SK-N-SH (cell line): ENCODE data around the gene KRTAP5-9. TPM values are rescaled to one million over a fixed set of nuclear protein-coding genes. Genes with fewer than 3 reads are reported as not detected.

Source experiments
- CTCF ChIA-PET: fragments of 300-600, 350-600 bp; formaldehyde crosslinking; extraction: SDS; loops from one replicate; lab custom pipeline; 2021; lab: Yijun Ruan, JAX
- POLR2A ChIA-PET: fragments of 350-600 bp; sonication (Branson Sonifier 250); formaldehyde crosslinking; extraction: SDS; loops from one replicate; lab custom pipeline; 2020; ENCODE audit warnings: antibody characterized with exemption, inconsistent platforms; lab: Yijun Ruan, JAX
- DNase-seq: peaks from one replicate; pipeline ENCODE4 v3.0.0; 2012
- H2AFZ ChIP-seq: fragments of 200-600 bp; sonication (generic); 2 replicates; pipeline ENCODE4 v1.8.1; 2016; ENCODE audit warnings: antibody characterized with exemption, mild to moderate bottlenecking, low read depth
- H3F3A ChIP-seq: fragments of 200-600 bp; sonication (generic); replicated peaks from 2 replicates; pipeline ENCODE3; 2016; ENCODE audit warnings: antibody characterized with exemption, mild to moderate bottlenecking; ENCODE audit not compliant: insufficient read depth
- H3K27ac ChIP-seq, 2 experiments: fragments of 200-500 bp in 1 of 2; fragments of 200-600 bp in 1 of 2; sonication (Bioruptor generic) in 1 of 2; sonication (generic), shearing (Covaris generic) in 1 of 2; 2 replicates each; pipeline versions ENCODE4 v1.5.1 to v1.6.1; 2014 to 2016; ENCODE audit warnings: low read depth in 2 of 2, inconsistent platforms in 1 of 2, low read length in 1 of 2, mild to moderate bottlenecking in 1 of 2, mixed read lengths in 1 of 2
- H3K27me3 ChIP-seq: fragments of 200-600 bp; sonication (generic), shearing (Covaris generic); 2 replicates; pipeline ENCODE4 v1.6.1; 2016; ENCODE audit warnings: mixed run types; ENCODE audit not compliant: insufficient read depth
- H3K36me3 ChIP-seq, 2 experiments: fragments of 200-500 bp in 1 of 2; fragments of 200-600 bp in 1 of 2; sonication (Bioruptor generic) in 1 of 2; sonication (generic) in 1 of 2; replicated peaks in 1 of 2; 2 replicates each; pipeline versions ENCODE3 to v1.5.1; 2014 to 2016; ENCODE audit warnings: low read length in 1 of 2, mild to moderate bottlenecking in 1 of 2; ENCODE audit not compliant: insufficient read depth in 2 of 2, control insufficient read depth in 1 of 2
- H3K4me1 ChIP-seq, 2 experiments: fragments of 200-500 bp in 1 of 2; fragments of 200-600 bp in 1 of 2; sonication (Bioruptor generic) in 1 of 2; sonication (generic), shearing (Covaris generic) in 1 of 2; 2 replicates each; pipeline versions ENCODE4 v1.5.1 to v1.6.1; 2014 to 2016; ENCODE audit warnings: low read depth in 1 of 2, low read length in 1 of 2, mixed run types in 1 of 2; ENCODE audit not compliant: insufficient read depth in 2 of 2, control insufficient read depth in 1 of 2
- H3K4me2 ChIP-seq: fragments of 200-600 bp; sonication (generic), shearing (Covaris generic); 2 replicates; pipeline ENCODE4 v1.6.1; 2017; ENCODE audit warnings: mixed run types
- H3K4me3 ChIP-seq, 2 experiments: fragments of 200-500 bp in 1 of 2; fragments of 200-600 bp in 1 of 2; sonication (Bioruptor generic) in 1 of 2; sonication (generic), shearing (Covaris generic) in 1 of 2; 2 replicates each; pipeline versions ENCODE4 v1.5.1 to v1.8.1; 2014 to 2016; ENCODE audit warnings: low read depth in 2 of 2, inconsistent platforms in 1 of 2, low read length in 1 of 2, mild to moderate bottlenecking in 1 of 2, mixed read lengths in 1 of 2, moderate library complexity in 1 of 2
- H3K79me2 ChIP-seq: fragments of 200-600 bp; sonication (generic); 2 replicates; pipeline ENCODE4 v1.8.1; 2017; ENCODE audit warnings: mild to moderate bottlenecking; ENCODE audit not compliant: insufficient read depth
- H3K9ac ChIP-seq: fragments of 200-600 bp; sonication (generic); 2 replicates; pipeline ENCODE4 v1.6.1; 2017; ENCODE audit warnings: mixed run types
- H3K9me2 ChIP-seq: fragments of 200-600 bp; sonication (generic); 2 replicates; pipeline ENCODE4 v1.6.1; 2017; ENCODE audit warnings: mixed run types
- H3K9me3 ChIP-seq: fragments of 200-600 bp; sonication (generic); 2 replicates; pipeline ENCODE4 v1.6.1; 2017; ENCODE audit warnings: mixed run types, mild to moderate bottlenecking, moderate library complexity
- H4K20me1 ChIP-seq: fragments of 200-600 bp; sonication (generic); 2 replicates; pipeline ENCODE4 v1.6.1; 2017; ENCODE audit warnings: mild to moderate bottlenecking, mixed run types; ENCODE audit not compliant: insufficient read depth
- MEF2A ChIP-seq: IDR thresholded peaks from 2 replicates; pipeline ENCODE4 v1.4.0; 2012; ENCODE audit warnings: low read depth, borderline replicate concordance
- MXI1 ChIP-seq: IDR thresholded peaks from 2 replicates; pipeline ENCODE4 v1.6.1; 2012; ENCODE audit warnings: mild to moderate bottlenecking, low read depth, low read length, improper control_type of control experiment
- NRF1 ChIP-seq: IDR thresholded peaks from 2 replicates; pipeline ENCODE4 v1.6.1; 2012; ENCODE audit warnings: low read depth, mild to moderate bottlenecking, low read length
- RCOR1 ChIP-seq: fragments of 150-350 bp; IDR thresholded peaks from 2 replicates; pipeline ENCODE4 v1.6.1; 2017; ENCODE audit warnings: antibody characterized with exemption, low read length
- RFX5 ChIP-seq: IDR thresholded peaks from 2 replicates; pipeline ENCODE4 v1.6.1; 2012; ENCODE audit warnings: mild to moderate bottlenecking, improper control_type of control experiment, low read length
- RXRA ChIP-seq: IDR thresholded peaks from 2 replicates; pipeline ENCODE4 v1.4.0; 2012; ENCODE audit warnings: low read depth, mild to moderate bottlenecking, borderline replicate concordance
- SIN3A ChIP-seq: IDR thresholded peaks from 2 replicates; pipeline ENCODE4 v1.6.1; 2012; ENCODE audit warnings: low read depth, mild to moderate bottlenecking, low read length, moderate library complexity, borderline replicate concordance
- SMC3 ChIP-seq: IDR thresholded peaks from 2 replicates; pipeline ENCODE4 v1.6.1; 2012; ENCODE audit warnings: low read depth, low read length, improper control_type of control experiment
- TCF12 ChIP-seq: IDR thresholded peaks from 2 replicates; pipeline ENCODE4 v1.4.0; 2012
- WGBS: methylation state at CpG from one replicate; pipeline ENCODE4 v1.1.6; 2017; ENCODE audit warnings: low lambda C conversion rate; 5-methylcytosine and 5-hydroxymethylcytosine counted together
- polyA plus RNA-seq, 3 experiments: library from polyadenylated mRNA; depleted of rRNA; stranded (reverse); fragments of >200 nt; gene quantifications; 2 replicates each; pipeline ENCODE4 v1.2.3, GENCODE V29; 2012
- TF ChIP-seq, protein P1 (sequence below): IDR thresholded peaks from 2 replicates; pipeline ENCODE4 v1.4.0; 2012; ENCODE audit warnings: low read depth
- TF ChIP-seq, protein P2 (sequence below): IDR thresholded peaks from 2 replicates; pipeline ENCODE4; 2012
- TF ChIP-seq, protein P3 (sequence below): fragments of 150-350 bp; IDR thresholded peaks from 2 replicates; pipeline ENCODE4 v1.6.1; 2016; ENCODE audit warnings: mild to moderate bottlenecking, low read depth, low read length

Gene KRTAP5-9
- polyA plus RNA-seq, 1 of the 3 experiments (the other 2 are of a cell fraction) = not detected

DNA sequence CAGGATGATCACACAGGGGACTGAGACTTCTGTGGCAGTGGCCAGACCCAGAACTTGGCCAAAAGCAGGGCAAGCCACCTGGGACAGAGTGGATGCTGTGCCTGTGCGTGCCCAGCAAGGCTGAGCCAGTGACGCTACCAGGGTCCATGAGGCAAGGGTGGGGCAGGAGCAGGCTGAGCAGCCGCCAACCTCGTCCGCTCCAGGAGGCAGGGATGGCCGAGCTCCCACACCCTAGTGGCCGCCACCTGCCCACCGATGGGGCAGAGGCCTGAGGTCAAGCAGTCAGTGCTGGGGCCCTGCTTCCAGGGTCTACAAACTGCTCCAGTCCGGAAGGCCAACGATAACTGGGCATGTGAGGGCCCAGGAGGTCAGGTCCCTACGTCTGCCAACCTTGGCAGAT lies 7.3 kb downstream of the KRTAP5-9 start:
- H3K4me1 ChIP-seq = no peaks in the 10 kb centered on the region
- no peaks in the 10 kb centered on the region for H3K27me3 ChIP-seq
- H3F3A ChIP-seq = no peaks in the 10 kb centered on the region
- no peak overlapping the region for H3K9ac ChIP-seq
- H4K20me1 ChIP-seq = no peaks in the 10 kb centered on the region
- no peaks in the 10 kb centered on the region for H3K36me3 ChIP-seq
- H3K9me2 ChIP-seq = no peaks in the 10 kb centered on the region
- no peak overlapping the region for H2AFZ ChIP-seq
- CTCF ChIA-PET = interaction anchor here (2.1 kb wide), 1 partner anchor 25 kb away, joined by 9 read pairs; no protein-coding TSS in a partner anchor
- H3K9me3 ChIP-seq = no peaks in the 10 kb centered on the region
- no peak overlapping the region for H3K4me2 ChIP-seq
- no peak overlapping the region for H3K4me3 ChIP-seq
- no peak for DNase-seq
- no peaks in the 10 kb centered on the region for H3K79me2 ChIP-seq
- H3K27ac ChIP-seq = no peak overlapping the region
- WGBS = 7% methylated on average over 3 of the region's 11 CpGs
- no peak for TF ChIP-seq NRF1
- no peak for TF ChIP-seq TCF12
- no peak for TF ChIP-seq RCOR1
- TF ChIP-seq RXRA = no peak
- TF ChIP-seq SIN3A = no peak
- TF ChIP-seq MEF2A = no peak
- TF ChIP-seq SMC3 = no peak
- TF ChIP-seq, protein P1, sequence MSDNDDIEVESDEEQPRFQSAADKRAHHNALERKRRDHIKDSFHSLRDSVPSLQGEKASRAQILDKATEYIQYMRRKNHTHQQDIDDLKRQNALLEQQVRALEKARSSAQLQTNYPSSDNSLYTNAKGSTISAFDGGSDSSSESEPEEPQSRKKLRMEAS = no peak
- no peak for TF ChIP-seq MXI1
- TF ChIP-seq, protein P2, sequence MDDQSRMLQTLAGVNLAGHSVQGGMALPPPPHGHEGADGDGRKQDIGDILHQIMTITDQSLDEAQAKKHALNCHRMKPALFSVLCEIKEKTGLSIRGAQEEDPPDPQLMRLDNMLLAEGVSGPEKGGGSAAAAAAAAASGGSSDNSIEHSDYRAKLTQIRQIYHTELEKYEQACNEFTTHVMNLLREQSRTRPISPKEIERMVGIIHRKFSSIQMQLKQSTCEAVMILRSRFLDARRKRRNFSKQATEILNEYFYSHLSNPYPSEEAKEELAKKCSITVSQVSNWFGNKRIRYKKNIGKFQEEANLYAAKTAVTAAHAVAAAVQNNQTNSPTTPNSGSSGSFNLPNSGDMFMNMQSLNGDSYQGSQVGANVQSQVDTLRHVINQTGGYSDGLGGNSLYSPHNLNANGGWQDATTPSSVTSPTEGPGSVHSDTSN = no peak
- TF ChIP-seq, protein P3, sequence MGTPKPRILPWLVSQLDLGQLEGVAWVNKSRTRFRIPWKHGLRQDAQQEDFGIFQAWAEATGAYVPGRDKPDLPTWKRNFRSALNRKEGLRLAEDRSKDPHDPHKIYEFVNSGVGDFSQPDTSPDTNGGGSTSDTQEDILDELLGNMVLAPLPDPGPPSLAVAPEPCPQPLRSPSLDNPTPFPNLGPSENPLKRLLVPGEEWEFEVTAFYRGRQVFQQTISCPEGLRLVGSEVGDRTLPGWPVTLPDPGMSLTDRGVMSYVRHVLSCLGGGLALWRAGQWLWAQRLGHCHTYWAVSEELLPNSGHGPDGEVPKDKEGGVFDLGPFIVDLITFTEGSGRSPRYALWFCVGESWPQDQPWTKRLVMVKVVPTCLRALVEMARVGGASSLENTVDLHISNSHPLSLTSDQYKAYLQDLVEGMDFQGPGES = no peak
- TF ChIP-seq, all 33 proteins: peak for 0
- POLR2A ChIA-PET = no interaction called here

DNA sequence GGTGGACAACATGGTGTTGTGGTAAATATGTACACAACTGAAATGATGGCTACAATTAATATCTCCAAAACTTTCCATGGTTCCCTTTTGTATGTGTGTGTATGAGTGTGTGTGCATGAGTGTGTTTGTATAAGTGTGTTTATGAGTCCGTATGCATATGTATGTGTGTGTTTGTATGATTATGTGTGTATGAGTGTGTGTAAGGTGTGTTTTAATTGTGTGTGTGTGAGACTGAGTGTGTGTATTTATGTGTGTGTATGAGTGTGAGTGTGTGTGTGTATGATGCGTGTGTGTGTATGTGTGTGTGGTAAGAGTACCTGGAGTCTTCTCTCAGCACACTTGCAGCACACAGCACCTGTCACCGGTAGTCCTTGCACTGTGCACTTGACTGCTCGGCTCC lies 7.8 kb downstream of the KRTAP5-9 start:
- 45% methylated on average over 4 of the region's 4 CpGs for WGBS
- Histone ChIP-seq H2AFZ (no peak overlapping the region), H3K9ac (no peak overlapping the region), H3K9me2 (no peaks in the 10 kb centered on the region), H3K79me2 (no peaks in the 10 kb centered on the region), H3K27ac (no peak overlapping the region), H3K36me3 (no peaks in the 10 kb centered on the region), H4K20me1 (no peaks in the 10 kb centered on the region), H3K4me3 (no peak overlapping the region), H3K27me3 (no peaks in the 10 kb centered on the region), H3F3A (no peaks in the 10 kb centered on the region), H3K4me1 (no peaks in the 10 kb centered on the region), H3K9me3 (no peaks in the 10 kb centered on the region), H3K4me2 (no peak overlapping the region)
- no peak for TF ChIP-seq RFX5
- ChIA-PET CTCF (interaction anchor here (1.0 to 2.1 kb wide), 2 partner anchors 13 to 24 kb away, joined by 3 to 9 read pairs; no protein-coding TSS in a partner anchor), POLR2A (no interaction called here)
- no peak for DNase-seq
